Aorta (tissue), 5 donors: ENCODE data around the gene SLC6A19. TPM values are rescaled to one million over a fixed set of nuclear protein-coding genes. Genes with fewer than 3 reads are reported as not detected.

ENCODE experiments used
- ATAC-seq: fragments of 200-7000 bp; cut with Tn5 transposase; one replicate; pipeline ENCODE4 v1.9.1; 2022; ENCODE audit warnings: moderate library complexity; ENCODE audit not compliant: low FRiP score
- DNase-seq, 2 donors: peaks; one replicate each; pipeline ENCODE4 v3.0.0-alpha.2; 2020
- H3K27ac ChIP-seq, 2 donors: one replicate each; pipeline ENCODE4 v1.5.1; 2013; ENCODE audit warnings: low read length in 2 of 2, mild to moderate bottlenecking in 2 of 2, moderate library complexity in 2 of 2, control low read depth in 1 of 2, inconsistent platforms in 1 of 2, low read depth in 1 of 2
- H3K27me3 ChIP-seq, 2 donors: one replicate each; pipeline ENCODE4 v1.6.1; 2013; ENCODE audit warnings: control low read depth in 1 of 2, low read length in 1 of 2, mild to moderate bottlenecking in 1 of 2, moderate library complexity in 1 of 2; ENCODE audit not compliant: insufficient read depth in 2 of 2, control insufficient read depth in 1 of 2
- H3K36me3 ChIP-seq, 2 donors: one replicate each; pipeline ENCODE4 v1.6.1; 2013; ENCODE audit warnings: control low read depth in 1 of 2, low read length in 1 of 2, mild to moderate bottlenecking in 1 of 2; ENCODE audit not compliant: insufficient read depth in 2 of 2, control insufficient read depth in 1 of 2
- H3K4me1 ChIP-seq, 2 donors: one replicate each; pipeline ENCODE4 v1.6.1; 2013; ENCODE audit warnings: low read length in 2 of 2, control low read depth in 1 of 2, mild to moderate bottlenecking in 1 of 2, moderate library complexity in 1 of 2; ENCODE audit not compliant: insufficient read depth in 2 of 2, control insufficient read depth in 1 of 2
- H3K4me3 ChIP-seq, 2 donors: one replicate each; pipeline ENCODE4 v1.5.1; 2013; ENCODE audit warnings: low read length in 2 of 2, control low read depth in 1 of 2, mild to moderate bottlenecking in 1 of 2
- H3K9me3 ChIP-seq: one replicate; pipeline ENCODE4 v1.6.1; 2013; ENCODE audit warnings: mild to moderate bottlenecking, low read length; ENCODE audit not compliant: control insufficient read depth
- WGBS, 2 donors: extraction: QIAGEN DNeasy Blood & Tissue Kit; methylation state at CpG; one replicate each; pipeline ENCODE4 v1.1.7; 2013; 5-methylcytosine and 5-hydroxymethylcytosine counted together
- intact Hi-C, 2 donors: fragments of 100-400 bp; cut with DNase I; formaldehyde crosslinking; loops; one replicate each; pipeline versions ENCODE4 v1.14.2 to v1.15.0; 2022
- polyA plus RNA-seq, 2 donors: library from polyadenylated mRNA; stranded (reverse); fragments of 200-250 nt; gene quantifications; one replicate each; pipeline ENCODE4 v1.2.3, GENCODE V29; 2013
- total RNA-seq, 2 donors: library from RNA; stranded (reverse); fragmentation: NEBNext Ultra II Directional; extraction: Animal tissue kit (Norgen Biotek cat#: 25700); gene quantifications; one replicate each; pipeline ENCODE4 v1.2.1, GENCODE V29; 2021
- donor health status: healthy with polysubstance abuse.
- donor health status: Bipolar disorder and iron deficiency.
- donor health status: DM: no; HTN: no; CAD: no.
- donor health status: DM: no; HTN: no; CAD: no.
- donor health status: DM: yes; HTN: yes; CAD: no.

The SLC6A19 gene
- total and polyA plus RNA-seq, 4 donors = 0.12 to 9.5 TPM; not detected in 2

- intact Hi-C loops = no loop called here
- Histone ChIP-seq H3K27ac (no peak overlapping the region), H3K27me3 (no peaks in the 10 kb centered on the region), H3K4me1 (no peaks in the 10 kb centered on the region), H3K4me3 (no peak overlapping the region), H3K36me3 (no peaks in the 10 kb centered on the region), H3K9me3 (no peaks in the 10 kb centered on the region)
- peak; percentile 32 to 48 for DNase-seq
- WGBS, 2 donors = 62 to 66% methylated on average over 7 of the region's 7 CpGs
- ATAC-seq = no peak
Observed at GRCh38 chr5:1202798-1203185, 1.4 kb downstream of the SLC6A19 start.

GRCh38 chr5:1203311-1203967, 2.0 kb downstream of the SLC6A19 start:
- ATAC-seq (no peak), DNase-seq (peak; percentile 29 to 64)
- Histone ChIP-seq H3K4me1 (no peaks in the 10 kb centered on the region), H3K27me3 (no peaks in the 10 kb centered on the region), H3K36me3 (no peaks in the 10 kb centered on the region), H3K4me3 (no peak overlapping the region), H3K27ac (no peak overlapping the region), H3K9me3 (no peaks in the 10 kb centered on the region)
- WGBS, 2 donors = 74 to 78% methylated on average over 23 to 24 of the region's 24 CpGs
- intact Hi-C loops = no loop called here

GRCh38 chr5:1203968-1204692, 2.7 kb downstream of the SLC6A19 start:
- no peaks in the 10 kb centered on the region for H3K4me1 ChIP-seq
- no peak for ATAC-seq
- H3K27me3 ChIP-seq = no peaks in the 10 kb centered on the region
- H3K36me3 ChIP-seq = no peaks in the 10 kb centered on the region
- intact Hi-C loops = no loop called here
- WGBS, 2 donors = 77 to 83% methylated on average over 24 to 25 of the region's 25 CpGs
- no peak overlapping the region for H3K4me3 ChIP-seq
- no peak overlapping the region for H3K27ac ChIP-seq
- no peaks in the 10 kb centered on the region for H3K9me3 ChIP-seq
- DNase-seq = peak; percentile 26 to 68

GRCh38 chr5:1204693-1205242, 3.4 kb downstream of the SLC6A19 start:
- H3K27me3 ChIP-seq = no peaks in the 10 kb centered on the region
- no peaks in the 10 kb centered on the region for H3K9me3 ChIP-seq
- 31 to 42% methylated on average over 18 of the region's 18 CpGs for WGBS, 2 donors
- no peak for ATAC-seq
- H3K4me3 ChIP-seq = no peak overlapping the region
- DNase-seq = peak; percentile 23 to 65
- no peaks in the 10 kb centered on the region for H3K36me3 ChIP-seq
- no peaks in the 10 kb centered on the region for H3K4me1 ChIP-seq
- intact Hi-C loops = no loop called here
- H3K27ac ChIP-seq = no peak overlapping the region

GRCh38 chr5:1205255-1206180, 4.1 kb downstream of the SLC6A19 start:
- no peaks in the 10 kb centered on the region for H3K9me3 ChIP-seq
- no peaks in the 10 kb centered on the region for H3K36me3 ChIP-seq
- 65 to 74% methylated on average over 10 to 11 of the region's 11 CpGs for WGBS, 2 donors
- no peaks in the 10 kb centered on the region for H3K4me1 ChIP-seq
- DNase-seq (peak in 1 of 2 donors; percentile 37), ATAC-seq (no peak)
- intact Hi-C loops = no loop called here
- H3K27ac ChIP-seq = no peak overlapping the region
- no peak overlapping the region for H3K4me3 ChIP-seq
- H3K27me3 ChIP-seq = no peaks in the 10 kb centered on the region

- DNase-seq = peak in 1 of 2 donors; percentile 38
- no peaks in the 10 kb centered on the region for H3K4me1 ChIP-seq
- no peaks in the 10 kb centered on the region for H3K27me3 ChIP-seq
- H3K27ac ChIP-seq = no peak overlapping the region
- intact Hi-C loops = no loop called here
- ATAC-seq = no peak
- H3K9me3 ChIP-seq = no peaks in the 10 kb centered on the region
- WGBS, 2 donors = 70 to 71% methylated on average over 43 to 49 of the region's 49 CpGs
- no peaks in the 10 kb centered on the region for H3K36me3 ChIP-seq
- no peak overlapping the region for H3K4me3 ChIP-seq
Observed at GRCh38 chr5:1206521-1207412, 5.4 kb downstream of the SLC6A19 start.

GRCh38 chr5:1207555-1207954, 6.2 kb downstream of the SLC6A19 start:
- ATAC-seq = no peak
- no peak for DNase-seq
- 62 to 70% methylated on average over 6 of the region's 6 CpGs for WGBS, 2 donors
- Histone ChIP-seq H3K4me3 (no peak overlapping the region), H3K9me3 (no peaks in the 10 kb centered on the region), H3K27ac (no peak overlapping the region), H3K27me3 (no peaks in the 10 kb centered on the region), H3K4me1 (no peaks in the 10 kb centered on the region), H3K36me3 (no peaks in the 10 kb centered on the region)
- intact Hi-C loops = no loop called here
